Heart right ventricle (tissue), 16 donors: ENCODE data around the gene CASP2. TPM values are rescaled to one million over a fixed set of nuclear protein-coding genes. Genes with fewer than 3 reads are reported as not detected.

Source experiments
- ATAC-seq, 8 donors: fragments of 200-7000 bp; cut with Tn5 transposase; one replicate each; pipeline ENCODE4 v1.9.1; 2020; ENCODE audit warnings: mild to moderate bottlenecking in 8 of 8, moderate library complexity in 8 of 8, moderate number of reproducible peaks in 1 of 8
- DNase-seq, 2 donors: peaks; one replicate each; pipeline ENCODE4 v3.0.0-alpha.2; 2020
- H3K27ac ChIP-seq, 10 donors: fragments of 200-600 bp; sonication (generic) in 2 of 10; one replicate each; pipeline versions ENCODE4 v1.5.0 to v1.8.0; 2020 to 2022; ENCODE audit warnings: mild to moderate bottlenecking in 3 of 10
- H3K27me3 ChIP-seq, 7 donors: fragments of 200-600 bp; one replicate each; pipeline ENCODE4 v1.8.0; 2021 to 2022; ENCODE audit warnings: mild to moderate bottlenecking in 2 of 7
- H3K36me3 ChIP-seq, 9 donors: fragments of 200-600 bp; sonication (generic) in 1 of 9; one replicate each; pipeline versions ENCODE4 v1.5.0 to v1.8.0; 2020 to 2022; ENCODE audit warnings: mild to moderate bottlenecking in 2 of 9
- H3K4me1 ChIP-seq, 9 donors: fragments of 200-600 bp; sonication (generic) in 1 of 9; one replicate each; pipeline versions ENCODE4 v1.5.0 to v1.8.0; 2020 to 2022; ENCODE audit warnings: mild to moderate bottlenecking in 4 of 9
- H3K4me3 ChIP-seq, 10 donors: fragments of 200-600 bp; sonication (generic) in 2 of 10; one replicate each; pipeline versions ENCODE4 v1.5.0 to v1.8.0; 2020 to 2022; ENCODE audit warnings: mild to moderate bottlenecking in 7 of 10, moderate library complexity in 2 of 10
- H3K9me3 ChIP-seq, 11 donors: fragments of 200-600 bp in 10 of 11; sonication (generic) in 2 of 11; one replicate each; pipeline versions ENCODE4 v1.5.0 to v1.8.0; 2013 to 2022; ENCODE audit warnings: mild to moderate bottlenecking in 2 of 11, control low read depth in 1 of 11, moderate library complexity in 1 of 11
- WGBS, 2 donors: extraction: QIAGEN DNeasy Blood & Tissue Kit; methylation state at CpG; one replicate each; pipeline ENCODE4 v1.1.7; 2013; ENCODE audit warnings: inconsistent platforms in 1 of 2; 5-methylcytosine and 5-hydroxymethylcytosine counted together
- intact Hi-C, 10 donors: fragments of 100-400 bp; cut with DNase I; formaldehyde crosslinking; loops; one replicate each; pipeline versions ENCODE4 v1.11.1 to v1.14.2; 2022
- polyA plus RNA-seq, 2 donors: library from polyadenylated mRNA; stranded (reverse); fragments of 200-250 nt; gene quantifications; one replicate each; pipeline ENCODE4 v1.2.3, GENCODE V29; 2013
- total RNA-seq, 10 donors: library from RNA; stranded (reverse); fragmentation: NEBNext Ultra II Directional in 3 of 10; extraction: Animal tissue kit (Norgen Biotek cat#: 25700) in 3 of 10; gene quantifications; one replicate each; pipeline versions ENCODE4 v1.2.1 to v1.2.4, GENCODE V29; 2021 to 2023
- TF ChIP-seq, protein P1 (sequence below), 9 donors: fragments of 200-600 bp; sonication (generic) in 2 of 9; IDR thresholded peaks; one replicate each; pipeline versions ENCODE4 v1.5.0 to v1.8.0; 2021 to 2022; ENCODE audit warnings: antibody characterized with exemption in 9 of 9, mild to moderate bottlenecking in 5 of 9, moderate library complexity in 1 of 9
- donor health status: Arrhythmogenic right ventricular cardiomyopathy.
- donor health status: ischemic (EF 13 %, LVEDD 7.1; RV severe dilation, severe dysfunction).
- donor health status: healthy with polysubstance abuse.
- donor health status: DM: no; HTN: yes; CAD: no.
- donor health status: DM: no; HTN: no; CAD: no.
- donor health status: ischemic (EF 25% LVEDD 6.9; RV normal size, moderate dysfunction).
- donor health status: ischemic (EF 25% LVEDD 5.7; RV mildly dilated, moderate dysfunction).
- donor health status: healthy.
- donor health status: DM: yes; HTN: yes; CAD: no.
- donor health status: Ischemic cardiomyopathy.
- donor health status: ischemic (EF 35%, LVEDD 5.7; RV mildly dilated, moderate dysfunction).
- donor health status: nonischemic (EF 11% LVEDD 7.7; RV severe dilation, severe dysfunction).
- donor health status: DM: yes; HTN: yes; CAD: no.
- donor health status: PGD.
- donor health status: ischemic (EF 29% LVEDD 5.4; RV normal size, mild dysfunction).
- donor health status: nonischemic (EF 23%, LVEDD 6.1; RV moderate dilation, normal function).

The CASP2 gene
- total and polyA plus RNA-seq, 12 donors: 4.4 to 13.9 (median 9.4) TPM

DNA sequence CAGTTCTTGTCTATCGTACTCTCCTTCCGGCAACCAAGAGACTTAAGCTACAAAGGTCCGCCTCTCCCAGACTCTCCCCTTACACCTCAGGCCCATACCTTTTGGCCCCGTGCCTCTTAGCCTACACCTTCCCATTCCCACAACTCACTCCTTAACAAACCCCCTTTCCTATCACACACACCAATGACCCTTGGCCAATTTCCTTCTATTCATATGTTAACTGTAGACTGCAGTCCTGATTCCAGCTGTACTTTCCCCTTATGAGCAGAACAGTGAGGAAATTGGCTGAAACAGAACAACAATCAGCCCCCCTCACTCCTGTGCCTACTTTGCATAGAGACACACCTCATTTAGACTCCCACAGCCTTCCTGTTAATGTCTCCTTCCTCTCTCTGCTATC is 4.8 kb upstream of the CASP2 start:
- TF ChIP-seq, protein P1, sequence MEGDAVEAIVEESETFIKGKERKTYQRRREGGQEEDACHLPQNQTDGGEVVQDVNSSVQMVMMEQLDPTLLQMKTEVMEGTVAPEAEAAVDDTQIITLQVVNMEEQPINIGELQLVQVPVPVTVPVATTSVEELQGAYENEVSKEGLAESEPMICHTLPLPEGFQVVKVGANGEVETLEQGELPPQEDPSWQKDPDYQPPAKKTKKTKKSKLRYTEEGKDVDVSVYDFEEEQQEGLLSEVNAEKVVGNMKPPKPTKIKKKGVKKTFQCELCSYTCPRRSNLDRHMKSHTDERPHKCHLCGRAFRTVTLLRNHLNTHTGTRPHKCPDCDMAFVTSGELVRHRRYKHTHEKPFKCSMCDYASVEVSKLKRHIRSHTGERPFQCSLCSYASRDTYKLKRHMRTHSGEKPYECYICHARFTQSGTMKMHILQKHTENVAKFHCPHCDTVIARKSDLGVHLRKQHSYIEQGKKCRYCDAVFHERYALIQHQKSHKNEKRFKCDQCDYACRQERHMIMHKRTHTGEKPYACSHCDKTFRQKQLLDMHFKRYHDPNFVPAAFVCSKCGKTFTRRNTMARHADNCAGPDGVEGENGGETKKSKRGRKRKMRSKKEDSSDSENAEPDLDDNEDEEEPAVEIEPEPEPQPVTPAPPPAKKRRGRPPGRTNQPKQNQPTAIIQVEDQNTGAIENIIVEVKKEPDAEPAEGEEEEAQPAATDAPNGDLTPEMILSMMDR (IDR thresholded peaks at IDR 0.05): no peak
- no peaks in the 10 kb centered on the region for H3K27me3 ChIP-seq
- no peaks in the 10 kb centered on the region for H3K9me3 ChIP-seq
- no peak for DNase-seq
- H3K4me3 ChIP-seq: no peak overlapping the region
- no peaks in the 10 kb centered on the region for H3K36me3 ChIP-seq
- intact Hi-C loops: no loop called here
- peaks cover 3 to 61% (median 29%) of the 10 kb centered on the region in 9 donors for H3K4me1 ChIP-seq
- WGBS, 2 donors: 75 to 77% methylated on average over 4 of the region's 4 CpGs
- H3K27ac ChIP-seq: peak overlapping the region in 4 of 10 donors; percentile 19 to 99 (median 35)
- ATAC-seq: no peak

- intact Hi-C loops: loop anchor here in 3 of 10 donors (2.0 to 5.0 kb wide), 2 partner anchors 20 to 43 kb away; no protein-coding TSS in a partner anchor
- ATAC-seq: peak in 2 of 8 donors; percentile 21 to 39
- WGBS, 2 donors: 65 to 68% methylated on average over 19 of the region's 19 CpGs
- Histone ChIP-seq H3K36me3 (no peaks in the 10 kb centered on the region), H3K27ac (peak within 1 kb of the TSS in 9 of 10 donors; percentile 32 to 99 (median 55)), H3K9me3 (no peaks in the 10 kb centered on the region), H3K4me3 (peak within 1 kb of the TSS in 7 of 10 donors; percentile 14 to 41 (median 38)), H3K4me1 (peaks cover 0 to 60% (median 30%) of the 10 kb centered on the region in 9 donors), H3K27me3 (no peaks in the 10 kb centered on the region)
- peak in 1 of 2 donors; percentile 17 for DNase-seq
- TF ChIP-seq, protein P1 (IDR thresholded peaks at IDR 0.05): no peak
Observed at GRCh38 chr7:143284591-143285469, 3.3 kb upstream of the CASP2 start, which contains the start of gene TMEM139. Gene TMEM139 (plus strand): TSS chr7:143284958. CDS start chr7:143285958, 1,000 bp downstream.

DNA sequence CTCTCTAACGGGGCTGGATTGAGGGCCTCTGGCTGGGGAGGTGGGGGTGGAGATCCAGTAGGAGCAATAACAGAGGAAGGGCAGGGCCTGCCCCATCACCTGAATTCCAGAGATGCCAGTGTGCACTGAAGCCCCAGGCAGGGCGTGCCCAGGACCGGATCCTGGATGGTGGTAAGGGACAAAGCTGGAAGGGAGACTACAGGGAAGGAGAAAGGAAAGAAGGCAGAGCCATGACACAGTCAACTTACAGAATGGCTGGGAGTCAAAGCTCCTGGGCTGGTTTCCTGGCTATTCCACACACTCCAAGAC is 2.7 kb upstream of the CASP2 start:
- peak in 1 of 8 donors; percentile 7 for ATAC-seq
- intact Hi-C loops: loop anchor here in 3 of 10 donors (2.0 to 5.0 kb wide), 2 partner anchors 21 to 43 kb away; no protein-coding TSS in a partner anchor
- Histone ChIP-seq H3K27ac (peak overlapping the region in 9 of 10 donors; percentile 9 to 99 (median 55)), H3K36me3 (peaks cover 0 to 3% (median 0%) of the 10 kb centered on the region in 9 donors), H3K27me3 (no peaks in the 10 kb centered on the region), H3K4me1 (peaks cover 0 to 61% (median 34%) of the 10 kb centered on the region in 9 donors), H3K4me3 (peak overlapping the region in 6 of 10 donors; percentile 25 to 41 (median 38)), H3K9me3 (no peaks in the 10 kb centered on the region)
- 43 to 67% methylated on average over 3 of the region's 3 CpGs for WGBS, 2 donors
- TF ChIP-seq, protein P1 (IDR thresholded peaks at IDR 0.05): no peak
- DNase-seq: peak in 1 of 2 donors; percentile 21

- no peak for DNase-seq
- TF ChIP-seq, protein P1 (IDR thresholded peaks at IDR 0.05): no peak
- peaks cover 0 to 9% (median 0%) of the 10 kb centered on the region in 9 donors for H3K36me3 ChIP-seq
- no peaks in the 10 kb centered on the region for H3K9me3 ChIP-seq
- no peak for ATAC-seq
- 92% methylated on average over 11 of the region's 11 CpGs for WGBS, 2 donors
- peaks cover 0 to 65% (median 37%) of the 10 kb centered on the region in 9 donors for H3K4me1 ChIP-seq
- H3K27ac ChIP-seq: peak overlapping the region in 8 of 10 donors; percentile 9 to 99 (median 56)
- intact Hi-C loops: loop anchor here in 3 of 10 donors (2.0 to 5.0 kb wide), 2 partner anchors 21 to 44 kb away; no protein-coding TSS in a partner anchor
- peak overlapping the region in 3 of 10 donors; percentile 37 to 41 (median 38) for H3K4me3 ChIP-seq
- H3K27me3 ChIP-seq: no peaks in the 10 kb centered on the region
Observed at GRCh38 chr7:143285806-143286521, 2.2 kb upstream of the CASP2 start.
